ENCODE data around the gene NCK2. TPM values are rescaled to one million over a fixed set of nuclear protein-coding genes. Genes with fewer than 3 reads are reported as not detected.

Gene NCK2
- total RNA-seq, 1 experiment from 2014 or later = 26.7 TPM

- RAD21 ChIA-PET (ENCODE audit: low non-redundant PET in 1 of 2, low total read pairs in 2 of 2, uncharacterized antibody in 2 of 2, unreplicated experiment in 2 of 2) = no interaction called here
- BruUV-seq (replicated peaks) = no TSS peak
Measured at GRCh38 chr2:105883911-105884694, 139.4 kb downstream of the NCK2 start.

More at GRCh38 chr2:105883911-105884694, 139.4 kb downstream of the NCK2 start:
- no peaks in the 10 kb centered on the region for H3K9me3 ChIP-seq (ENCODE audit: control insufficient read depth in 1 of 2, insufficient read depth in 1 of 2, low read depth in 1 of 2, low read length in 2 of 2)
- H3K9me2 ChIP-seq (ENCODE audit: insufficient read depth) = no peaks in the 10 kb centered on the region
- no peaks in the 10 kb centered on the region for H3K4me1 ChIP-seq (ENCODE audit: control insufficient read depth in 1 of 2, insufficient read depth in 2 of 2, low read length in 2 of 2)
- no peaks in the 10 kb centered on the region; the same call in 1 of the 2 replicates for H4K20me1 ChIP-seq (ENCODE audit: insufficient read depth)
- DNase-seq (ENCODE audit: low read depth, low spot score) = no peak
- no peak overlapping the region for H3K4me3 ChIP-seq (replicated peaks in 1 of 2; ENCODE audit: low read depth in 1 of 2, low read length in 2 of 2)
- no peak overlapping the region for H3K9ac ChIP-seq (ENCODE audit: low read length)
- no peak for TF ChIP-seq EGR1 (IDR thresholded peaks at IDR 0.05; ENCODE audit: low read depth)
- no peak for TF ChIP-seq SRF (IDR thresholded peaks at IDR 0.05; ENCODE audit: low read depth)
- TF ChIP-seq, protein P1, sequence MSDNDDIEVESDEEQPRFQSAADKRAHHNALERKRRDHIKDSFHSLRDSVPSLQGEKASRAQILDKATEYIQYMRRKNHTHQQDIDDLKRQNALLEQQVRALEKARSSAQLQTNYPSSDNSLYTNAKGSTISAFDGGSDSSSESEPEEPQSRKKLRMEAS (IDR thresholded peaks at IDR 0.05) = no peak
- no peak for TF ChIP-seq EZH2 (IDR thresholded peaks at IDR 0.05)
- no peak for TF ChIP-seq TCF7L2 (IDR thresholded peaks at IDR 0.05; ENCODE audit: borderline replicate concordance, extremely low read depth, insufficient read depth, insufficient read length)
- no peak for TF ChIP-seq CEBPB (IDR thresholded peaks at IDR 0.05; ENCODE audit: low read depth)
- no peak for TF ChIP-seq SP1 (IDR thresholded peaks at IDR 0.05; ENCODE audit: low read depth)
- TF ChIP-seq, protein P2, sequence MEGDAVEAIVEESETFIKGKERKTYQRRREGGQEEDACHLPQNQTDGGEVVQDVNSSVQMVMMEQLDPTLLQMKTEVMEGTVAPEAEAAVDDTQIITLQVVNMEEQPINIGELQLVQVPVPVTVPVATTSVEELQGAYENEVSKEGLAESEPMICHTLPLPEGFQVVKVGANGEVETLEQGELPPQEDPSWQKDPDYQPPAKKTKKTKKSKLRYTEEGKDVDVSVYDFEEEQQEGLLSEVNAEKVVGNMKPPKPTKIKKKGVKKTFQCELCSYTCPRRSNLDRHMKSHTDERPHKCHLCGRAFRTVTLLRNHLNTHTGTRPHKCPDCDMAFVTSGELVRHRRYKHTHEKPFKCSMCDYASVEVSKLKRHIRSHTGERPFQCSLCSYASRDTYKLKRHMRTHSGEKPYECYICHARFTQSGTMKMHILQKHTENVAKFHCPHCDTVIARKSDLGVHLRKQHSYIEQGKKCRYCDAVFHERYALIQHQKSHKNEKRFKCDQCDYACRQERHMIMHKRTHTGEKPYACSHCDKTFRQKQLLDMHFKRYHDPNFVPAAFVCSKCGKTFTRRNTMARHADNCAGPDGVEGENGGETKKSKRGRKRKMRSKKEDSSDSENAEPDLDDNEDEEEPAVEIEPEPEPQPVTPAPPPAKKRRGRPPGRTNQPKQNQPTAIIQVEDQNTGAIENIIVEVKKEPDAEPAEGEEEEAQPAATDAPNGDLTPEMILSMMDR (IDR thresholded peaks at IDR 0.05 in 2 of 3, conservative IDR thresholded peaks at IDR 0.05 in 1 of 3; ENCODE audit: borderline replicate concordance in 1 of 3, insufficient read depth in 1 of 3, low read depth in 2 of 3, low read length in 2 of 3) = no peak
- no peak for TF ChIP-seq REST (IDR thresholded peaks at IDR 0.05; ENCODE audit: low read depth)
- TF ChIP-seq POLR2AphosphoS5 (IDR thresholded peaks at IDR 0.05; ENCODE audit: low read depth, low read length) = no peak
- TF ChIP-seq ZNF274 (IDR thresholded peaks at IDR 0.05; ENCODE audit: low read depth, low read length) = no peak
- TF ChIP-seq ELF1 (IDR thresholded peaks at IDR 0.05; ENCODE audit: borderline replicate concordance, low read depth) = no peak
- TF ChIP-seq FOSL1 (IDR thresholded peaks at IDR 0.05; ENCODE audit: low read depth) = no peak
- TF ChIP-seq, protein P3, sequence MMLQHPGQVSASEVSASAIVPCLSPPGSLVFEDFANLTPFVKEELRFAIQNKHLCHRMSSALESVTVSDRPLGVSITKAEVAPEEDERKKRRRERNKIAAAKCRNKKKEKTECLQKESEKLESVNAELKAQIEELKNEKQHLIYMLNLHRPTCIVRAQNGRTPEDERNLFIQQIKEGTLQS (IDR thresholded peaks at IDR 0.05) = no peak
- no peak overlapping the region for H2AFZ ChIP-seq (ENCODE audit: low read depth, low read length, poor library complexity, severe bottlenecking)
- no peak for ATAC-seq
- H3K4me2 ChIP-seq (ENCODE audit: low read length) = no peak overlapping the region
- H3K36me3 ChIP-seq (ENCODE audit: control insufficient read depth in 1 of 2, insufficient read depth in 2 of 2, low read length in 2 of 2) = no peaks in the 10 kb centered on the region
- CTCF ChIA-PET = no interaction called here
- H3K27me3 ChIP-seq (ENCODE audit: insufficient read depth, low read length) = no peaks in the 10 kb centered on the region
- no peak overlapping the region for H3K27ac ChIP-seq (ENCODE audit: low read depth, low read length)
- intact Hi-C loops (cut with micrococcal nuclease) = no loop called here
- POLR2A ChIA-PET = no interaction called here
- H3K79me2 ChIP-seq (ENCODE audit: insufficient read depth, low read length) = no peaks in the 10 kb centered on the region
